HG02610 (cell line): ENCODE data around the gene CHKA.

Experiments
- ATAC-seq: cut with Tn5 transposase; IDR thresholded peaks from one replicate; pipeline ENCODE4 v1.9.1; 2021; ENCODE audit warnings: mild to moderate bottlenecking, moderate library complexity; ENCODE audit not compliant: unreplicated experiment

Gene CHKA

DNA sequence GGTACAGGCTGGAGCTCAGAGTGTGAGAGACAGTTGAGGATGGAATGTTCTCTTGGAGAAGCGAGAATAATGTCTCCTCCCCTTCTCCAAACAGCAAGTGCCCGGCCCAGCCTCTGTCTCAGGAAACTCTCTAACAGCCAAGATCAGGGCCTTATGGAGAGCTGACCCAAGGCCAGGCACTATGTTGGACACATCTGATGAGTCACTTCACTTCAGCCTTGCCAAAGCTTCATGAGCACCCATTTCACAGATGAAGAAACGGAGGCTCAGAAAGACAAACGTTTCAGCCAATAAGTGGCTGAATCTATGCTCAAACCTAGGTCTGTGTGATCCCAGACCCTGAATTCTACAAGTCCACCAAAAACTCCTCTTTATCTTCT lies 22.1 kb upstream of the CHKA start:
- no peak for ATAC-seq

DNA sequence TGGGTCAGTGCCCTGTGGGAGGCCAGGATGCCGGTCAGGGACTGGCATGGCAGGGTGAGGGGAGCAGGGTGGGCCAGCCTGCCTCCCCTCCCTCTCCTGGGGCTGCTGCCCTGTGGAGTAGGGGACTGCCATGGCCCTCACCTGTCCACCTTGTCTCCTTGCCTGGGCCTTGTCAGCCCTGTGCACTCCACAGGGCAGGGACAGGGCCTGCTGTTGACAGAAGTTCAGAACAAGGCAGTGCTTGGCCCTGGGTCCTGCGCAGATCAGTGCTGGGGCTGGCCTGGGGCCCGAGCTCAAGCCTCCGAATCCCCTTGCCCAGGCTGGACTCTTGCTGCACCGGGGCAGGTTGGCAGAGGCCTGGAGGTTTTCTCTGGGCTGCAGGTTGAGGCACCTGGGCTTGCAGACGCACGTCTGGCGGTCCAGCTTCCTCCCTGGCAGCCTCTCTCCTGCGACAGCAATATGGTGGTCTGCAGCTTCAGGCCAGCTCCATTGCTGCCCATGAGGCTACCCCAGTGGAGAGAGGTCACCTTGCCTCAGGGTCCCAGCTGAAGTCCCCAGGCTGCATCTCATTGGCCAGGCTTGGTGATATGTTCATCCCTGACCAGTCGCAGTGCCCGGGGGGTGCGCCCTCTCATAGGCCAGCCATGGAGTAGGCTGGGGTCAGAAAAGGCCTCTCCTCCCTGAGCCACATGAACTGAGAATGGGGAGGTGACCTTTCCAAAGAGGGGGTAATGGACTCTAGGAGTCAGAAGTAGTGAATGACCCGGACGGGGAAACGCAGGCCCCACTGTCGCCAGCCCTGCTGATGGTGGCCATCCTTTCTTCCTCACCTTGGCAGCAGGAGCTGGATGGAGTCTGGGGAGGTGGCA lies 21.5 kb upstream of the CHKA start:
- no peak for ATAC-seq

DNA sequence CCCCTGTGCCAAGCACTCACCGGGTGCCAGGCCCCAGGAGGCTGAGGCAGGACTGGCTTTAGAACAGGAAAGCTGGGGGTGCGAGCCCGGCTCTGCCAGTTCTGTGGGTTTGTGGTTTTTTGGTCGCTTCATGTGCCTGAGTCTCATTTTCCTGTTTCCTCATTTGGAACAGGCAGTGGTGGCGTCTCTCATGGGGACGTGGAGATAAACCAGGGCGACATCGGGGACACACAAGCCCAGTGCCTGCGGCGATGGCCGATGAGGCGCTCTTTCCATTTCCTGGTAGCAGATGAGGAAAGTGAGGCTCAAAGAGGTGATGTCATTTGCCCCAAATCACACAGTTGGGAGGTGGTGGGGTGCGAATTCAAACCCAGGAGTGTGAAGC lies 20.8 kb upstream of the CHKA start:
- ATAC-seq: no peak

DNA sequence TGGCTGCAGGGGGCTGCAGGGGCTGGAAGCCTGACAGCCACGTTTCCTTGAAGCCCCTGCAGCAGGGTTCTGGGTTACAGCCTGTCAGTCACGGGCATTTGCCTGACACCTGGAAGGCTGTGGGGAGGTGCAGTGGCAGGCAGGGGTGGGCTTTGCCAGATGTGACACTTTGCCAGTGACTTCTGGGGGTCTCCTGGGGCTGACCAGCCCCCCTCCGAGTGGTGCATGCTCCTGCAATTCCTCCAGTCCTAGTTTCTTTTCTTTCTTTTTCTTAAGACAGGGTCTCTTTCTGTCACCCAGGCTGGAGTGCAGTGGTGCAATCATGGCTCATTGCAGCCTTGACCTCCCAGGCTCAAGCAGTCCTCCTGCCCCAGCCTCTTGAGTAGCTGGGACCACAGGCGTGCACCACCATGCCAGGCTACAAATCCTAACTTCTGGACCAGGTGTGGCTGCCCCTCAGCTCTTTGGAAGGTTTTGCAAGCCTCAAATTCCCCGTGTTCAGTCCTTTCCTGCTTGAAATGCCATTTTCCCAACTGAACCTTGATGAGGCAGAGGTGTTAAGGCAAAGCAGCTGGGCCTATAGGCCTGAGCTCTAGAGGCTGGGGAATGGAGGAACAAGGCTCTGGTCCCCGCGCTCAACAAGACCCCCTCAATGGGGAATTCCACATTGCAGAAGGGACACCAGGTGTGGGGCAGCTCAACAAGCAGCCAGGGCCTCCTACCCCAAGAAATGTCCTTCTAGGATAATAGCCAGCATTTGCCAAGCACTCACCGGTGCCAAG lies 20.2 kb upstream of the CHKA start:
- no peak for ATAC-seq

DNA sequence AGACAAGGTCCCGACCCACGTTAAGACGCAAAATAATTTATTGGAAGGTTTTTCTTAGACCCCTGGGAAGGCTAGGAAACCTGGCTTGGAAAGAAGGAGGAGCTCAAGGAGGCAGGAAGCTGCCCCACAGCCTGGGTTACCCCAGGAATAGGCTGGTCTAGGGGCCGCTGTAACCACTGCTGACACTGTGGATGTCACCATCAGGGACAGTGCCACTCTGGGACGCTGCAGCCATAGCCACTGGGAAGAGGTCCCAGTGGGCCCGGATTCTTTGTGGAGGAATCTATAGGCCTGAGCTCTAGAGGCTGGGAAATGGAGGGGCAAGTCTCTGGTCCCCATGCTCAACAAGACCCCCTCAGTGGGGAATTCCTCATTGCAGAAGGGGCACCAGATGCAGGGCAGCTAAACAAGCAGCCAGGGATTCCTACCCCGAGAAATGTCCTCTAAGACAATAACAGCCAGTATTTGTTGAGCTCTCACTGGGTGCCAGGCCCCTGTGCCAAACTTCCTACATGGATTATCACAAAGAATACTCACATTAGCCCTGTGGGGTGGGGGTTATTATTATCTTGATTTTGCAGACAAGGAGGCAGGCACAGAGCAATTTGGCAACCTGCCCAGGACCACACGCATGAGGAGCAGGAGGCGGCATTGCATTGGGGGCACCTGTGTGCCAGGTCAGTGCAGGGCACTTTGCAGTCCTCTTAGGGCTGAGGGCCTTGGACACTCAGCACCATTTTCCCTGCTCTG lies 19.5 kb upstream of the CHKA start:
- no peak for ATAC-seq

DNA sequence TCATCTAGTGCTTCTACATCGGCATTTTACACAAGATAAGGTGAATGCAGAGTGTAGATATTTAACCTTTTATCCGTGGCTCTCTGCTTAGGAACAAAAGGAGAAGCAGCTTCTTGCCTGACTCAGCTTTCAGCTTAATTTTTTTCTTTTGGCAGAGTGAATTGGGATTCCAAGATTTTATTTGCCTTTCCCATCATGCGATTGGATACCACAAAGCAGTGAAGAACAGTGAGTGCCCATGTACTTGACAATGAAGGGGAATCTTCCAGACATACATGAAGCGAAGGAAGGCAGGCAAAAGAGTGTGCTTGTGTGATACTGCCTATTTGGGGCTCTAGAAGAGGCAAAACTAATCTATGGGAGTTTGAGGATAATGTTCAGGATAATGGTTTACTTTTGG lies 17.0 kb upstream of the CHKA start:
- no peak for ATAC-seq

DNA sequence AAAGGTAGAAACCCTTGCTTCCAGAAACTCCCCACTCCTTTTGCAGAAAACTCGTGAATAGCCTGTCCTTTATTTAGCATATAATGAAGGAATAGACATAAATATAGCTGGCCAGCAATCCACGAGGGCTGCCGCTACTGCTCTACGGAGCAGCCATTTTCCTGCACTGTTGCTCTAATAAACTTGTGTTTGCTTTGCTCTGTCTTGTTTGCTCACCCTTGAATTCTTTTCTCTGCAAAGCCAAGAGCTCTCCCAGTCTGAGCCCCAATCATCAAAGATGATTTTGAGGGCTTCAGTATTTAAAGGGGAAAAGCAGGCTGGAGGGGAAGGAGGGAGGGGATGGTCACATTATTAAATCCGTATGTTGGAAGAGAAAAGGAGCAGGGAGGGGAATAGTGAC lies 16.6 kb upstream of the CHKA start:
- ATAC-seq: no peak

DNA sequence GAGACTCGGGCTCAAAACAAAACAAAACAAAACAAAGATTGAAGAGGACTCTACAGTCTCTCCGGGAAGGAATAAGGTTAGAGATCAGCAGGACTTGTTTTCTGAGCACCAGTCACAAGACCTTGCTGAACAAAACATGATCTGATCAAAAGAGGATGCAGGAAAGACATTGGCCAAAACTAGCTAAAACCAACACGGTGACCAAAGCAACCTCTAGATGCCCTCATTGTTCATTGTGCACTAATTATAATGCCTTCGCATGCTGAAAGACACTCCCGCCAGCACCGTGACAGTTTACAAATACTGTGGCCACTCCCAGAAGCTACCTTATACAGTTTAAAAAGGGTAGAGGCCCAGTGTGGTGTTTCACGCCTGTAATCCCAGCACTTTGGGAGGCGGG lies 15.7 kb upstream of the CHKA start:
- ATAC-seq: no peak

DNA sequence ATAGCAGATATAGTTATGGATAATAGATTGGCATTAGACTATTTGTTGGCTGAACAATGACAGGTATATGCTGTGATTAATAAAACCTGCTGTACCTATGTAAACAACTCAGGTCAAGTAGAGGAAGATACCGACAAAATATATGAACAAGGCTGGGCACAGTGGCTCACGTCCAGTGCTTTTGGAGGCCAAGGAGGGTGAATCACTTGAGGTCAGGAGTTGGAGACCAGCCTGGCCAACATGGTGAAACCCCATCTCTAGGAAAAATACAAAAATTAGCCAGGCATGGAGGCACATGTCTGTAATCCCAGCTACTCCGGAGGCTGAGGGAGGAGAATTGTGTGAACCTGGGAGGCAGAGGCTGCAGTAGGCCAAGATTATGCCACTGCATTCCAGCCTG lies 14.0 kb upstream of the CHKA start:
- ATAC-seq: no peak

DNA sequence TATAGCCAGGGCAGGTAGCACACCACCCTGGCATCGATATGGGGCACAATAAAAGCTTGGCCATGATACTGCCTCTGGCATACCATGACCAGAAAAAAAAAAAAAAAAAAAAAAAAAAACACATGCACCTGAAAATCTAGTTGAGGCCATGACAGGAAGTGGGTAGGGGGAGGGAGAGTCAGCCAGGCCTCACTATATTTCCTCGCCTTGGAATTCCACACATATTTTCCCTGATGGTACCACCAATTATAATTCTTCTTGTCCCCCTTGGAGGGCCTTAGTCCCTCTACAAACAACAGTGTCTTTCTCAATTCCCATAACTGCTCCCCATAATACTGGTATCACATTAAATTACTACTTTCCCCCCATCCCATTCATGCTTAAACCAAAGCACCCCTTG lies 12.6 kb upstream of the CHKA start:
- ATAC-seq: no peak

DNA sequence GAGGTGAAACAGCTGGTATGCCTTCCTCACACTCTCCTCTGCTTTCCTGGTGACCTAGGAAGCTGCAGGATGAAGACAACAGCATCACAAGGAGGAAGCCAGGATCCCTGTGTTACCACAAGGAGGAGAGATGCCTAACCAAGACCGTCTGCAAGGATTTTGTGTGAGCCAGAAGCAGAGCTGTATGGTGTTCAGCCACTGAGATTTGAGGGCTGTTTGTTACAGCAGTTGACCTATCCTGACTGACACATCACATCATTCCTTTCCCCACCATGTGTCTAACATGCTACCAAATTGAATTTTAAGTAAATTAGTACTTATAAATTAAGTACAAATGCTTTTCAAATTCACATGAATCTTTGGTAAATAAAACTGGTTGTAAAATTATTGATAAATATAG lies 8.9 kb upstream of the CHKA start:
- no peak for ATAC-seq

DNA sequence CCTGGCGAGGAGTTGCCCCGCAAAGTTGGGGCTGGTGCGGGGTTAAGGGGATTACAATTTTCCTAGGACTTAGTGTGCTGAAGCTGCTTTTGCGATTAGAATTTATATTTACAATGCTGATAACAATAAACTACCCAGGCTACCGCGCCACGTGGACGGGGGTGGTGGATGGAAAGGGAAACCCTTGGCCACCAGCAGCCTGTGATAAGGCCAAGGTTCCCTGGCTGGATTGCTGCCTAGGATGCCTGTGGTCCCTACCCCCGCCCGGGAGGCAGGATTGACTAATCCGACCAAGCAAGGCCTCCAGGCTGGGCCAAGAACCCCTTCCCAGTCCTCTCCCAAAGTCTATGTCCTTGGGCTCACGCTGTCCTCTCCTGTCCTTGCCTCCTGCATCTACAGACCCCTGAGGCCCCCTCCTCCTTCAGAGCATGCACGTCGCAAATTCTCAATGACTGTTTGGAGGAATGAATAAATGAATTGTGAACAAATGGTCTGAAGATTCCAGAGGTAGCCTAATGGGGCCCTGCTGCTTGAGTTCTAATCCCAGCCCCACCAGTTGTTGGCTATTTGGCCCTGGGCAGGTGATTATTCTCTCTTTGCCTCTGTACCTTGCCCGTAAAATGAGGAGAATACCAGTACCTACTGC lies 7.6 kb upstream of the CHKA start:
- no peak for ATAC-seq

DNA sequence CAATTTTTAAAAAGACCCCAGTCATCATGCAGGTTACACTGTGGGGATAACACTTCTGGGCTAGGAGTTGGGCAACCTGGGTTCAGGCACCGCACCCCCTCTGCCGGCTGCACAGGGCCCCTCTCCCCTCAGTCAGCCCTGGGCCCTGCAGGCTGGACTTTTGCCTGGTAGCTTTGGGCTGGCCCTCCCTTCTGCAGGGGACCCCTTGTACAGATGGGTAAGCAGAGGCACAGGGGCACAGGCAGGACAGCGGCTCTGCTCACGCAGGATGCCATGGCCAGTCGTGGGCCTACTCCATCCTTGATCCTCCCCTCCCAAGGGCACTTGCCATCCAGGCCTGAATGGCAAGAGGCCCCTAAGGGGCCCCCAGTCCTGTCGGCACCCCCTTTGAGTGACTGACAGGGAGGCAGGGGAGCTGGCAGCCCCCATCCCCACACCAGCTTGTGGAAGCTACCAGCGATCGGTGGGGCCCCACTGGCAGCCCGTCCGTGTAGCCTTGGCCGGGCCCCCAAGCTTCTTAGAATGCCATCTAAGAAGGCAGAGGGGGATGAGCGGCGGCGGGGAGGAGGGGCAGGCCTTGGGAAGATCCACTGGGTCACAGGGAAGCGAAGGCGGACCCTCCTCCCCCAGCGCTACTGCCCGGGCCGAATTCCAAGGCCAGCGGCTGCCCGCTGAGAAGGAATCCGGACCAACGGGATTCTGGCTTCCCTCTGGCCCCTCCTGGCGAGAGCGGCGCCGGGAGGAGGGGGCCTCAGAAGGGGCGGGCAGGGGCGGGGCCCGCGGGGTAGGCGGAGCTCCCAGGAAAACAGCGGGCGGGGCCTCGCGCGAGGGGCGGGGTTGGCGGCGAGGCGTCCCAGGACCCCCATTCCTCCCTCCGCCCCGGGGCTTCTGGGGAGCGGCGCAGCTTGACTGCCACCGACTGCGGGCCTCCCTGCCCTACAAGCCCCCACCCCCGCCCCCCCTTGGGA lies 6.8 kb upstream of the CHKA start:
- no peak for ATAC-seq

DNA sequence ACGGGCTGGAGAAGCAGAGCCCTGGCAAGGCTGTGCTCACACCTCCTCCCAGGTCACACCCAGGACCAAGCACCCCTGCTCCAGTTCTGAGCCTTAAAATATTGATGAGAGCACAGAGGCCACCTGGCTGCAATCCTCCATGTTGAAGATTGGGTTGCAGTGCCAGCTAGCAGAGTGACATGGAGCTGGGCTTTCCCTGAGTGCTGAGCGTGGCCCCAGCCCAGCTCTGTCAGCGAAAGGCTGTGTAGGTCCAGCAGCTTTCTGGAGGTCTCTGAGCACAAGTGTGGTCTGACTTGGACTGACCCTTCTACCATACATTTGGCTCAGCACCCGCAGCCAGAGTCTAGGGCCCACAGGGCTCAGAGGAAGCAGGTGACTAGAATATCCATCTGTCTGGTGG lies 4.0 kb upstream of the CHKA start:
- no peak for ATAC-seq

DNA sequence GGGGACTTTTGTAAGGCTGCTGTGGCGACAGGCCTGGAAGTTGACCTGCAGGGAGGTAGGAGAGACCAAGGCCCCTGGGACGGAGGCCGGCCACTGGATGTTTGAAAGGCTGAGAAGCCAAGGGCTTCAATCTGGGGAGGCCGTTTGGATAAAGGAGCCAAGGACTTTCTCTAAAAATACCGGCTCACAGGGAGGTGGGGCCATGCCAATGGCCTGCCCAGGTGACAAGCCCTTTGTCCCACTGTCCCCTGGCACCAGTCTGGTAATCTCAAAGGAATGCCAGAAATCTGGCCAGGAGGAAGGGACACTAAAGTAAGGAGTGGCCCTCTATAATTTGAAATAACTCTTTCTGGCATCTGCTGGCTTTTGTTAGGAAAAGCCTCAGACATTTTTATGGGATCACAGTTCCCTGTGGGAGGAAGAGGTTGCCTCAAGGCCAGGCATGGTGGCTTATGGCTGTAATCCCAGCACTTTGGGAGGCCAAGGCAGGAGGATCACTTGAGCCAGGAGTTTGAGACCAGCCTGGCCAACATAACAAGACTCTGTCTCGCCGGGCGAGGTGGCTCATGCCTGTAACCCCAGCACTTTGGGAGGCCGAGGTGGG lies 1.9 kb upstream of the CHKA start:
- ATAC-seq: no peak

DNA sequence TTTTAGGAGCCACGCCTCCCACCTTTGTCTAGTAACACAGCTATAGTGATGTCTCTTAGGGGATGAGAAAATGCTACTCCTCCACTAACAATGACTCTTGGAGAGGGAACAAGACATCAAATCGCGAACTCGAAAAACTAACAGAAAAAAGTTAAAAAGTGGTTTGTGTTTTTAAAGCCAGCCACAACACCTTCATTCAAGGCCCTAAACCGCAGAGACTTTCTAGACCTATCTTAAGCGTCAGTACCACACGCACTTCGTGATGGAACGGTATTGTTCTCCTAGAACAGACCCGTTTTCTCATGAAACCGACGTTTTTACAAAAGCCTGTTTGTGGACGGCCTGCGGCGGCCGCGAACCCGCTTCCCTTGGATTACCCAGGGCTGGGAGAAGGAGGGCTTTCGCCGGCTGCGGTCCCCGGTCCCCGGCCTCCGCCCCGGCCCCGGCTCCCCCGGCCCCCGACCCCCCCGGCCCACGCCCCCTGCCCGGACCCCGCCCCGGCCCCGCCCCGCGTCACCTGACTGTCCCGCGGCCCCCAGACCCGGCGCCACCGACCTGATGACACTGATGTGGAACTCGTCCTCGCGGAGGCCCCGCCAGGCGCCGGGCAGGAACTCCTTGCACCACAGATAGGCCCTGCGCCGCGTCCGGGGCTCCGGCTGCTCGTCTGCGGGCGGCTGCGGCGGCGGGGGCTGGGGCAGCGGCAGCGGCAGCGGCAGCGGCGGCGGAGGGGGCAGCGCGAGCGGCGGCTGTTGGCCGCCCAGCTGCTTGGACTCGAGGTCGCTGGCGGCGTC lies 718 bp downstream of the CHKA start:
- no peak for ATAC-seq

DNA sequence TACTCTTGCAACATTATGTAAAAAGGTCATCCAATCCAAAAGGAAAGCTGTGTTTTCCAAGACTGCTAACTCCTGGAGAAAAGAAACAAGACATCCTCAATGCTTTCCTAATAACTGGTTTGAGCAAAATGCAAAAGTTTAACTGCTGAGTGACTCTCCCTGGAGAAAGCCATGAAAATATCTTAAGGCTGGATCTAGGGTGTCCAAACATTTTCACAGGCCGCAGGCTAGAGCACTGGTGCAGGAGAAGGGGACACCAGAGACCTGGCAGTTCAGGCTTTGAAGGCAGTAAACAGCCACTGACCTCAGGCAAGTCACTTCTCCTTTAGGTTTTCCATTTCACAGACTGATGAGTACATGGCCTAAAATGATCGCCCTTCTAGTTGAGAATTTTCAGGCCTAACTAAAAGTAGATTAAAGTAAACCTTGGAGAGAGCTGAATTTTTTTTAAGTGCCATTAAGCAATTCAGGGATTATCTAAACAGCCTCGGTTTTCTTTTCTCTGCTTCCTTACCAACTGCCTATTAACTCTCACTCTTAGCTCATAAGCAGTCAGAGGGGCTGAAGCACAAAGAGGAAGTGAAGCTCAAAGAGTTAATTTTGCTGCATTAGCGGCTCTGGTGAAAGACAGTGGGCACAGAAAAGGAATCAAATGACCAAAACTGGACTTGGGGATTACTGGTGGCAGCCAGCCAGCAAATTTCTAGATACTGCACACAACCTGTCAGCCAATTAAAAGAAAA lies 2.3 kb downstream of the CHKA start:
- no peak for ATAC-seq

DNA sequence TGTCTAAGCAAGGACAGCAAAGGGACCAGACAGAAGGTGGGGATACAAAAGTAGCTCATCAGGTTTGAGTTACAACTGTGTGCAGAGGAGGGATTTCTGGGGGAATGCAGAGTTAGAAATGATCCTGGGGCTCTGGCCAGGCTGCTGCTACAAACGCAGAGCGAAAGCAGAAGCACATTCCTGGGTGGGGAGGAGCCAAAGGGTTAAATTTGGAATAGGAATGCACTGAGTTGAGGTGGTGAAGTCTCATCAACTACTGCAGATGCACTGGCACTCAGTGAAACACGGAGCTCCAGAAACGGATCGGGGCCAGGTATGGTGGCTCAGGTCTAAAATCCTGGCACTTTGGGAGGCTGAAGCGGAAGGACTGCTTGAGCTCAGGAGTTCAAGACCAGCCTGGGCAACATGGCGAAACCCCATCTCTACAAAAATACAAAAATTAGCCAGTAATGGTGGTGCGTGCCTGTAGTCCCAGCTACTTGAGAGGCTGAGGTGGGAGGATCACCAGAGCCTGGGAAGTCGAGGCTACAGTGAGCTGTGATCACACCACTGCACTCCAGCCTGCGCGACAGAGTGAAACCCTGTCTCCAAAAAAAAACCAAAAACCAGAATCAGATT lies 3.2 kb downstream of the CHKA start:
- ATAC-seq: no peak
